ENCODE data around the gene NEDD4L.
"Not testable (repeated sequence)": the region's sequence is repeated elsewhere in the genome, so short reads cannot be mapped to it uniquely, and the experiment has no call there.

NEDD4L gene
- 0.80 to 5.6 (median 3.3) reads per million in 4 donors for total RNA-seq

- DNase-seq = peak; percentile 27 to 74 (median 55)
Observed at GRCh38 chr18:58043491-58044369, at the start of gene NEDD4L. NEDD4L (plus strand) TSS chr18:58044226; CDS start chr18:58044661, 435 bp downstream.

GRCh38 chr18:57995331-57995730, 48.7 kb upstream of the NEDD4L start:
- DNase-seq = no peak

GRCh38 chr18:57996894-57997293, 47.1 kb upstream of the NEDD4L start:
- not testable (repeated sequence) for DNase-seq

GRCh38 chr18:57997820-57998219, 46.2 kb upstream of the NEDD4L start:
- no peak for DNase-seq

GRCh38 chr18:57998461-57998860, 45.6 kb upstream of the NEDD4L start:
- DNase-seq = no peak

- DNase-seq = no peak
Observed at GRCh38 chr18:58004317-58004716, 39.7 kb upstream of the NEDD4L start.

GRCh38 chr18:58005011-58005410, 39.0 kb upstream of the NEDD4L start:
- no peak for DNase-seq

- no peak for DNase-seq
Observed at GRCh38 chr18:58005885-58006523, 38.0 kb upstream of the NEDD4L start.

- DNase-seq = no peak
Observed at GRCh38 chr18:58009166-58009565, 34.9 kb upstream of the NEDD4L start.

GRCh38 chr18:58010265-58010664, 33.8 kb upstream of the NEDD4L start:
- no peak for DNase-seq

GRCh38 chr18:58012356-58012755, 31.7 kb upstream of the NEDD4L start:
- no peak for DNase-seq

- DNase-seq = no peak
Observed at GRCh38 chr18:58013241-58014211, 30.5 kb upstream of the NEDD4L start.

GRCh38 chr18:58015065-58015780, 28.8 kb upstream of the NEDD4L start:
- DNase-seq = no peak

GRCh38 chr18:58017267-58017666, 26.8 kb upstream of the NEDD4L start:
- DNase-seq = no peak

- DNase-seq = no peak
Observed at GRCh38 chr18:58020567-58021107, 23.4 kb upstream of the NEDD4L start.

GRCh38 chr18:58021504-58021903, 22.5 kb upstream of the NEDD4L start:
- no peak for DNase-seq

- DNase-seq = no peak
Observed at GRCh38 chr18:58023108-58023507, 20.9 kb upstream of the NEDD4L start.

- DNase-seq = no peak
Observed at GRCh38 chr18:58024139-58024538, 19.9 kb upstream of the NEDD4L start.

GRCh38 chr18:58025205-58025604, 18.8 kb upstream of the NEDD4L start:
- no peak for DNase-seq

- DNase-seq = no peak
Observed at GRCh38 chr18:58025733-58026132, 18.3 kb upstream of the NEDD4L start.

- no peak for DNase-seq
Observed at GRCh38 chr18:58026395-58026794, 17.6 kb upstream of the NEDD4L start.

GRCh38 chr18:58026857-58027256, 17.2 kb upstream of the NEDD4L start:
- no peak for DNase-seq
